Tibial nerve (tissue), 4 donors: ENCODE measurements around the gene RTL1. TPM values are rescaled to one million over a fixed set of nuclear protein-coding genes. Genes with fewer than 3 reads are reported as not detected.

ENCODE experiments used
- DNase-seq, 2 donors: peaks; one replicate each; pipeline ENCODE4 v3.0.0-alpha.2; 2019; ENCODE audit warnings: low spot score in 2 of 2
- H3K27ac ChIP-seq, 4 donors: fragments of 200-600 bp; sonication (generic) in 3 of 4; one replicate each; pipeline ENCODE4 v1.5.1; 2017 to 2019; ENCODE audit warnings: mild to moderate bottlenecking in 1 of 4
- H3K27me3 ChIP-seq, 2 donors: fragments of 200-600 bp; sonication (generic) in 1 of 2; one replicate each; pipeline versions ENCODE4 v1.5.1 to v1.6.0; 2017 to 2019
- H3K36me3 ChIP-seq, 3 donors: fragments of 200-600 bp; sonication (generic); one replicate each; pipeline ENCODE4 v1.5.1; 2018 to 2019
- H3K4me1 ChIP-seq, 4 donors: fragments of 200-600 bp; sonication (generic) in 3 of 4; one replicate each; pipeline ENCODE4 v1.5.1; 2017 to 2019
- H3K4me3 ChIP-seq, 4 donors: fragments of 200-600 bp; sonication (generic) in 3 of 4; one replicate each; pipeline ENCODE4 v1.5.1; 2017 to 2019; ENCODE audit warnings: mild to moderate bottlenecking in 1 of 4, moderate library complexity in 1 of 4
- H3K9me3 ChIP-seq, 4 donors: fragments of 200-600 bp; sonication (generic) in 3 of 4; one replicate each; pipeline ENCODE4 v1.5.1; 2017 to 2019
- CTCF ChIP-seq, 5 experiments: fragments of 200-600 bp in 3 of 5; fragments of 450-650 bp in 2 of 5; sonication (generic) in 3 of 5; IDR thresholded peaks; one replicate each; pipeline ENCODE4 v1.5.1; 2016 to 2019; ENCODE audit warnings: antibody characterized with exemption in 5 of 5, mild to moderate bottlenecking in 3 of 5, moderate library complexity in 2 of 5
- EP300 ChIP-seq, 2 donors: sonication (generic); formaldehyde crosslinking; IDR thresholded peaks; one replicate each; pipeline ENCODE4 v1.6.1; 2017; ENCODE audit warnings: antibody characterized with exemption in 2 of 2, mild to moderate bottlenecking in 1 of 2
- POLR2A ChIP-seq, 2 donors: fragments of 450-650 bp; IDR thresholded peaks; one replicate each; pipeline ENCODE4 v1.6.1; 2017; ENCODE audit warnings: antibody characterized with exemption in 2 of 2, mild to moderate bottlenecking in 2 of 2, moderate library complexity in 2 of 2
- WGBS, 2 donors: methylation state at CpG; one replicate each; pipeline ENCODE4 v1.1.5; 2018; 5-methylcytosine and 5-hydroxymethylcytosine counted together
- total RNA-seq, 4 donors: library from RNA; depleted of rRNA; stranded (reverse); fragments of >200 nt; gene quantifications; one replicate each; pipeline ENCODE4 v1.1.0, GENCODE V29; 2016

Gene RTL1
- total RNA-seq, 4 donors from 2014 or later = not detected

DNA sequence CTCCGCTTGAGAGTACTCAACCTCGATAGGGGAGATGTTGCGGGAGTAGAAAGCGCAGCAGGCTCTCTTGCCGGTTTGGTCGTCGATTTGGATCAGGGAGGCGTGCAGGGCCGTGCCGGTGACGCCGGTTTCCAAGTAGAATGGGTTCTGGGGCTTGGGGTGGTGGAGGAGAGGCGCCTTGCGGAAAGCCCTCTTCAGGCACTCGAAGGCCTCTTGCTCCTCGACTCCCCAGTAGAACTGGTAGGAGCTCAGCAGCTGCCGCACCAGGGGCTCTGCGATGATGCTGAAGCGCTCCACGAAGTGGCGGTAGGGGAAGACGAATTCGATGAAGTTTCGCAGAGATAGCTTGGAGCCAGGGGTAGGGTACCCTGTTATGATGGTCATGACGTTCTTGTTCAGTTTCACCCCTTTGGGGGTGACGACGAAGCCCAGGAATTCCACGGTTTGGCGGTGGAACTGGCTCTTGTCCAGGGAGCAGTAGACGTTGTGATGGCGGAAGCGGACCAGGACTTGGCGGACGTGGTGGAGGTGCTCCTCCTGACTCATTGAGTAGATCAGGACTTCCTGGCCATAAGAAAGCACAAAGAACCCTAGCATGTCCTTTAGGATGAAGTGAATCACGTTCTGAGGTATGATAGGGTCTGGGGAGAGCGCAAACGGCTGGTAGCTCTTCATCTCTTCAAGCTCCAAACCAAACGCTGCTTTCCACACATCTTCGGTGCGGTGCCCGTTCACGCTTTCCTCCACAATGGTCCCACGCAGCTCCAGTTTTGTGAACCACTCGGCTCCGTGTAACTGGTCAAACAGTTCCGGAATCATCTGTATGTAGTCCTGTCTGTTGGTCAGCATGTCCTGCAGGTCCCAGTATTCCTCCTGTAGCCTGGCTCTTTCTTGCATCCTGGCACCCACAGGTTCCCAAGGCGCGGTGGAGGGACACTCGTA, 21.2 kb downstream of the RTL1 start:
- WGBS, 2 donors = 94 to 95% methylated on average over 48 to 49 of the region's 49 CpGs
- H3K27ac ChIP-seq = no peak overlapping the region
- TF ChIP-seq POLR2A (IDR thresholded peaks at IDR 0.05) (no peak), CTCF (IDR thresholded peaks at IDR 0.05) (no peak), EP300 (IDR thresholded peaks at IDR 0.05) (no peak)
- no peak for DNase-seq
- H3K4me1 ChIP-seq = no peaks in the 10 kb centered on the region
- peaks cover 0 to 27% (median 0%) of the 10 kb centered on the region in 3 donors for H3K36me3 ChIP-seq
- peaks cover 0 to 17% (median 0%) of the 10 kb centered on the region in 4 donors for H3K9me3 ChIP-seq
- no peaks in the 10 kb centered on the region for H3K27me3 ChIP-seq
- no peak overlapping the region for H3K4me3 ChIP-seq

DNA sequence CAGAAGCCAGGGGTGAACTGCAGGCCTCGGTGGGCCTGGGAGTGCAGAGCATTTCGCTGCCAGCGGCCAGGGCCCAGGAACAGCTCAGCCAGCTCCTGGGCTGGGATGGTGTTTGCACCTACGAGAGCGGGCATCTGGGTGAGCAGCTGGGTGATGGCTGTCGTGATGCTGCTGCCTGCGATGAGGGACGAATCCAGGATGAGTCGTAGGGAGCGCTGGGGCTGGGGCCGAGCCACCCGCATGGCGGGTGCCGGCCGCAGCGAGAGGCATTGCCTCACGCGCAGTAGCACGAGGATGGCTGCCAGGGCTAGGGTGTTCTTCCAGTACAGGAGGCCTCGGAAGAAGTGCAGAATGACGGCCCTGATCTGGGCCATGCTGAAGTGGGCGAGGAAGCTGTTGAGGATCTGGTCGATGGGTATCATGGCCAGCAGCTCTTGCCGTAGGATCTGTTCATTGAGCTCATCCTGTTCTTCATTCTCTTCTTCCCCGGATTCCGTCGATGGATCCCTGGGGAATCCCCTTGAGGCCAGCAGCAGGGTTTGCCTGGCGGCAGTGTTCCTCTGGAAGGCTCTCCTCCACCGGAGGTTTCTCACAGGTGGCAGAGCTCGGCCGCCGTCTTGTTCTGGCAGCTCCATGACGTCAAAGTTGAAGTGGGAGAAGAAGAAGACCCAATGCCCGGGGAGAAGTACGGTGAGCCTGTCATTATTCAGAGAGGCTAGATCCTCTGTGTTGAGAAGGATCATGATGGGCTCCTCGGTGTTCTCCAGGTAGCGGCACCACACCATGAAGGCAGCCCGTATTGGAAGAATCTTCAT, 22.1 kb downstream of the RTL1 start:
- no peak for TF ChIP-seq POLR2A (IDR thresholded peaks at IDR 0.05)
- TF ChIP-seq EP300 (IDR thresholded peaks at IDR 0.05) = no peak
- TF ChIP-seq CTCF (IDR thresholded peaks at IDR 0.05) = no peak
- H3K9me3 ChIP-seq = peaks cover 0 to 17% (median 0%) of the 10 kb centered on the region in 4 donors
- no peaks in the 10 kb centered on the region for H3K4me1 ChIP-seq
- H3K36me3 ChIP-seq = peaks cover 0 to 27% (median 0%) of the 10 kb centered on the region in 3 donors
- H3K4me3 ChIP-seq = no peak overlapping the region
- no peak for DNase-seq
- H3K27me3 ChIP-seq = no peaks in the 10 kb centered on the region
- WGBS, 2 donors = 95% methylated on average over 36 to 38 of the region's 38 CpGs
- no peak overlapping the region for H3K27ac ChIP-seq

DNA sequence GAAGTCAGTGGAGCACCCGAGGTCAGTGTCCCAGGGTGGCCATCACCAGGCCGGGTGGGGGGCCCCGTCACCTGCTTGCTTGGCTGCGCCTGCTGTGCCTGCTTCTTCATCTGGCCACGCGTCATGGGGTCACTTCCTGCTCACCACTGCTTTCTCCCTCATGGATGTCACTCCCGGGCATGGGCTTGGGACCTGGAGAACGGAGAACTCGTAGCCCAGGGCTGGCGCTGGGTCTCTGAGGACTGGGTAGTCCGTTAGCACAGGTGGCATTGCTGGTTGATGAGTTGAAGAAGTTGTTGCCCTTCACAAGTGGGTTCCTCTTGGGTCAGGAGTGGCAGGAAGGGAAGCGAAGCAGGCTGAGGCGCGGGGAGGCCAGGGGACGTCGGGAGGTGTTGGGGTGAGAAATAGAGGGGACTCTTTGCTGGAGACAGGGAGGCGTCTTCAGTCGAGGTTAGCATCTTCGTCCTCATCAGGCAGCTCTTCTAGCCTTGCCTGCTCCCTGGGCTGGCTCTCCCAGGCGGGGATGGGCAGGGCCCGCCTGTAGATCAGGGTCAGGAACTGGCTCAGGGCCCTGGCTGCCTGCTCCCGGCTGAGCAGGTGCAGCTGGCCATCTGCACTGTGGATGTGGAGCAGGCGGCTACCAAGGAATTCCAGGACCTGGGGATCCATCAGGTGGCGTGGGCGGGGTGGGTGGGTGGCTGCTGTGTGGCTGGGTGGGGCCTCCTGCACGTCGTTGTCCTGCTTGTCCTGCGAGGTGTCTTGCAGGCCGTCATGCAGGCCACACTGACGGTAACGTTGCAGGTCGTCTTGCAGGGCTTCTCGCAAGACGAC, 23.0 kb downstream of the RTL1 start:
- Histone ChIP-seq H3K27ac (no peak overlapping the region), H3K4me3 (no peak overlapping the region), H3K27me3 (no peaks in the 10 kb centered on the region), H3K9me3 (peaks cover 0 to 17% (median 0%) of the 10 kb centered on the region in 4 donors), H3K36me3 (peaks cover 0 to 27% (median 0%) of the 10 kb centered on the region in 3 donors), H3K4me1 (no peaks in the 10 kb centered on the region)
- WGBS, 2 donors = 86 to 90% methylated on average over 21 to 34 of the region's 34 CpGs
- TF ChIP-seq POLR2A (IDR thresholded peaks at IDR 0.05) (no peak), EP300 (IDR thresholded peaks at IDR 0.05) (no peak), CTCF (IDR thresholded peaks at IDR 0.05) (no peak)
- DNase-seq = no peak

- DNase-seq = no peak
- no peaks in the 10 kb centered on the region for H3K27me3 ChIP-seq
- no peak for TF ChIP-seq CTCF (IDR thresholded peaks at IDR 0.05)
- no peak for TF ChIP-seq EP300 (IDR thresholded peaks at IDR 0.05)
- TF ChIP-seq POLR2A (IDR thresholded peaks at IDR 0.05) = no peak
- H3K4me3 ChIP-seq = no peak overlapping the region
- no peak overlapping the region for H3K27ac ChIP-seq
- H3K36me3 ChIP-seq = peaks cover 0 to 27% (median 0%) of the 10 kb centered on the region in 3 donors
- no peaks in the 10 kb centered on the region for H3K4me1 ChIP-seq
- H3K9me3 ChIP-seq = peaks cover 0 to 17% (median 0%) of the 10 kb centered on the region in 4 donors
- WGBS, 2 donors = 87 to 90% methylated on average over 8 of the region's 8 CpGs
These were observed 23.7 kb downstream of the RTL1 start for GRCh38 chr14:100879782-100880181.
